A172 (cell line): ENCODE data around the gene VSIG10L2. TPM values are rescaled to one million over a fixed set of nuclear protein-coding genes. Genes with fewer than 3 reads are reported as not detected.

ENCODE experiments used
- total RNA-seq: library from RNA; depleted of rRNA; stranded (reverse); fragments of >200 nt; shearing (Covaris generic); gene quantifications from 2 replicates; pipeline ENCODE4 v1.2.3, GENCODE V29; 2014; rRNA removed

The VSIG10L2 gene
- total RNA-seq, 1 experiment from 2014 or later = not detected

Other genes starting within 250 kb of the VSIG10L2 start
- gene PATE1, start 199.8 kb upstream of the VSIG10L2 start, total RNA-seq = not detected in 2 replicates
- gene PATE2, start 167.2 kb upstream of the VSIG10L2 start, total RNA-seq = not detected in 2 replicates
- not detected in 2 replicates for gene PATE3, start 157.9 kb upstream of the VSIG10L2 start, total RNA-seq
- not detected in 2 replicates for gene PATE4, start 112.7 kb upstream of the VSIG10L2 start, total RNA-seq
- 9.7 and 12.5 TPM in 2 replicates for gene HYLS1, start 58.4 kb upstream of the VSIG10L2 start, total RNA-seq
- gene PUS3, start 42.8 kb upstream of the VSIG10L2 start, total RNA-seq = 9.5 and 14.0 TPM in 2 replicates
- gene DDX25, start 41.5 kb upstream of the VSIG10L2 start, total RNA-seq = not detected in 2 replicates
- 8.9 TPM in 2 replicates for gene CDON, start 116.8 kb downstream of the VSIG10L2 start, total RNA-seq